ENCODE results near the gene EFNA5.

The EFNA5 gene

DNA sequence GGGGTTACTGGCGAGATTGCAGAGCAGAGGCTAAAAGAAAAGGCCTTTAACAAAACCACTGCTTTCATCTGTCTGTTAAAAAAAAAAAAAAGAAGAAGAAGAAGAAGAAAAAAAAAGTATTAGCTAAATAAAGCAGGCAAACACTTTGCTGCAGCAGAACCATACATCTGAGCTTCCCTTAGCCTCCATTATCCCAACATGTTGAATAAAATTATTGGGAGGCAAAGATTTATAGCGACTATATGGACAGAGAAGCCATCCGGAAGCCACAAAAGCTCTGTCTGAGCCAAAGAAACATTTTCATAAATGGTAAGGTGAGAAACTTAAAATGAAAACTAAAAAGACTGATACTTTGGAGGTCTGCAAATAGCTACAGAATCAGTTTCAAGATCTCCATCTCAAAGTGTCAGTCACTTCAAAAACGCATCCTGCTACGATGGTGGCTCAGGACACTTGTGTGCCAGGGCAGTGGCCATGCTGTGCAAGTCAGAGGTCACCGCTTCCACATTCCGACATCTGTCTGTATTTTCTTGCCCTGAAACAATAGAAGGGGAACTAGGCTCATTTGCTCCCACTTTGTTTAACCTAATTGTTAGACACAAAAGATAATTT, 9.6 kb downstream of the EFNA5 start:
- Histone ChIP-seq H3K9me3 (ENCODE audit: control insufficient read depth, low read depth, low read length) (no peaks in the 10 kb centered on the region), H3K27me3 (ENCODE audit: control insufficient read depth, insufficient read depth, low read length) (no peaks in the 10 kb centered on the region), H3K9ac (ENCODE audit: low read length) (no peak overlapping the region), H3K4me1 (ENCODE audit: control insufficient read depth, low read depth, low read length) (peaks cover 10% of the 10 kb centered on the region), H3K36me3 (ENCODE audit: control insufficient read depth, low read depth, low read length) (no peaks in the 10 kb centered on the region), H3K27ac (ENCODE audit: low read length) (no peak overlapping the region), H3K4me3 (ENCODE audit: low read length) (no peak overlapping the region)

DNA sequence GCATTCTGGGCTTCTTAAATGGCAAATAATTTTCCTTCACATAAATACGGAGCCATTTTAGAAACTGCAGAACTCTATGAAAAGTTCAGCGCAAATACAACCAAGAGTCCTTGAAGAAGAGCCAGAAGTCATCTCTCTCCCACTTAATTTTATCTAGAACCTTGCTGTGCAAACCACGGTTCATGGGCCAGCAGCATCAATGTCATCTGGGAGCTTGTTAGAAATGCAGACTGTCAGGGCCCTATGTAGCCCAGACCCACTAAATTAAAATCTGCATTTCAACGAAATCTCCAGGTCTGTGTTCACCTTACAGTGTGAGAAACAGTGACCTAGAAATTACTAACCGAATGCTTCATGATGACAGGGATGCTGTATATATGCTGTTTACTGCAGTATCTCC, 12.2 kb downstream of the EFNA5 start:
- Histone ChIP-seq H3K9ac (ENCODE audit: low read length) (no peak overlapping the region), H3K4me3 (ENCODE audit: low read length) (no peak overlapping the region), H3K36me3 (ENCODE audit: control insufficient read depth, low read depth, low read length) (no peaks in the 10 kb centered on the region), H3K27me3 (ENCODE audit: control insufficient read depth, insufficient read depth, low read length) (no peaks in the 10 kb centered on the region), H3K9me3 (ENCODE audit: control insufficient read depth, low read depth, low read length) (no peaks in the 10 kb centered on the region), H3K4me1 (ENCODE audit: control insufficient read depth, low read depth, low read length) (peaks cover 13% of the 10 kb centered on the region), H3K27ac (ENCODE audit: low read length) (no peak overlapping the region)

DNA sequence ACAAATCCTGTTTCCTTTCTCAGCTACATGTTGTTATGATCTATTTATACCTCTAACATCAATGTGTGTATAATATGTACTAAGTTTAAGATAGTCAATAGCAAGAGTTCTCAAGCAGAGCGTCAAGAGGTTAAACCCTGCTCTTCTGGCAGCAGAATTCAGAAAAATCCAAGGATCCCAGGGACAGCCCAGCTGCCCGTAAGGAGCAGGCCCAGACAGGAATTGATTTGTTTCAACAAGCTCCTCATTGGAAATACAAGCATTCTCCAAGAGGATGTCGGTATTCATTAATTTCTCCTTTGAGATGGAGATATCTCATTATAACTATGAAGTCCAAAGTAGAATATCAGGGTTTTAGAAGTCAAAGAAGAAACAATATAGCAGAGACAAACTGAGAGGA, 14.9 kb downstream of the EFNA5 start:
- Histone ChIP-seq H3K9ac (ENCODE audit: low read length) (no peak overlapping the region), H3K36me3 (ENCODE audit: control insufficient read depth, low read depth, low read length) (no peaks in the 10 kb centered on the region), H3K9me3 (ENCODE audit: control insufficient read depth, low read depth, low read length) (no peaks in the 10 kb centered on the region), H3K27ac (ENCODE audit: low read length) (no peak overlapping the region), H3K4me1 (ENCODE audit: control insufficient read depth, low read depth, low read length) (peaks cover 34% of the 10 kb centered on the region), H3K27me3 (ENCODE audit: control insufficient read depth, insufficient read depth, low read length) (no peaks in the 10 kb centered on the region), H3K4me3 (ENCODE audit: low read length) (no peak overlapping the region)

DNA sequence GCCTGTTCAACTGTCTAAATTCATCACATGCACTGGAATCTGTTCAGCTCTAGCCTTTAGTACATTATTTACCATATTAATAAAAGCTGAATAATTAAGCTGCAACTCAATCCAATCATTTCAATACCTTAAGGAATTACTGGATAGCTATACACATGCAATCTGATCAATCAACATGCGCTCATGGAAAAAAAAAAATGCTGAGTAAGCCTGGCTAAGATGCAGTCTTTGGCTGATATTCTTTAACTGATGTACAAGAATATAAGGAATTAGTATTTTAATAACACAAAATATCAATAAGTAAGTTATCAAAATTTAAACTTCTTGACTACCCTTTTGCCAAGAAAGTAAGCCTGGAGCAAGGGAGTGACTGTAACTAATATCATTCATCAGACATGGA, 15.9 kb downstream of the EFNA5 start:
- peaks cover 34% of the 10 kb centered on the region for H3K4me1 ChIP-seq (ENCODE audit: control insufficient read depth, low read depth, low read length)
- no peaks in the 10 kb centered on the region for H3K9me3 ChIP-seq (ENCODE audit: control insufficient read depth, low read depth, low read length)
- H3K27ac ChIP-seq (ENCODE audit: low read length) = no peak overlapping the region
- H3K9ac ChIP-seq (ENCODE audit: low read length) = no peak overlapping the region
- H3K27me3 ChIP-seq (ENCODE audit: control insufficient read depth, insufficient read depth, low read length) = no peaks in the 10 kb centered on the region
- H3K4me3 ChIP-seq (ENCODE audit: low read length) = no peak overlapping the region
- no peaks in the 10 kb centered on the region for H3K36me3 ChIP-seq (ENCODE audit: control insufficient read depth, low read depth, low read length)

- H3K4me3 ChIP-seq (ENCODE audit: low read length) = no peak overlapping the region
- no peak overlapping the region for H3K27ac ChIP-seq (ENCODE audit: low read length)
- H3K4me1 ChIP-seq (ENCODE audit: control insufficient read depth, low read depth, low read length) = peaks cover 34% of the 10 kb centered on the region
- no peaks in the 10 kb centered on the region for H3K36me3 ChIP-seq (ENCODE audit: control insufficient read depth, low read depth, low read length)
- no peak overlapping the region for H3K9ac ChIP-seq (ENCODE audit: low read length)
- H3K27me3 ChIP-seq (ENCODE audit: control insufficient read depth, insufficient read depth, low read length) = no peaks in the 10 kb centered on the region
- no peaks in the 10 kb centered on the region for H3K9me3 ChIP-seq (ENCODE audit: control insufficient read depth, low read depth, low read length)
Observed at GRCh38 chr5:107653685-107654084, 17.1 kb downstream of the EFNA5 start.

- Histone ChIP-seq H3K36me3 (ENCODE audit: control insufficient read depth, low read depth, low read length) (no peaks in the 10 kb centered on the region), H3K27ac (ENCODE audit: low read length) (no peak overlapping the region), H3K27me3 (ENCODE audit: control insufficient read depth, insufficient read depth, low read length) (no peaks in the 10 kb centered on the region), H3K9ac (ENCODE audit: low read length) (no peak overlapping the region), H3K4me1 (ENCODE audit: control insufficient read depth, low read depth, low read length) (peaks cover 34% of the 10 kb centered on the region), H3K9me3 (ENCODE audit: control insufficient read depth, low read depth, low read length) (no peaks in the 10 kb centered on the region), H3K4me3 (ENCODE audit: low read length) (no peak overlapping the region)
Observed at GRCh38 chr5:107652839-107653607, 17.7 kb downstream of the EFNA5 start.

DNA sequence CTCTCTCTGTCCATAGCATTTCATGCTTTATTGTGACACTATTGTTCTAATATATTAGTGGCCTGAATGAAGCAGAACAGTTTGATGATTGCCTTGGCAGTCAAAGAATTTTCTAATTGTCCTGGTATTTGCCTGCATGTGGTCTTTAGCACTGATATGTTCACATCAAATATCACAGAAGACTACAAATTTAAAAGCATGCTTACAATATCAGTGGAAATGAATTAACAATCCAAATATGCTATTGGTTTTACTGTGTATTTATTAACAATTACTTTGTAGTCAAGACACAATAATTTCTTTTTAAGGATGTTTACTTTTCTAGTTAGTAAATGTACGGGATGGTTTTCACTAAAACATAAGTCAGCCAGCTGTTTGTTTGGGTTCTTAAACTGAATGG, 18.3 kb downstream of the EFNA5 start:
- Histone ChIP-seq H3K4me3 (ENCODE audit: low read length) (no peak overlapping the region), H3K9me3 (ENCODE audit: control insufficient read depth, low read depth, low read length) (no peaks in the 10 kb centered on the region), H3K27ac (ENCODE audit: low read length) (no peak overlapping the region), H3K9ac (ENCODE audit: low read length) (no peak overlapping the region), H3K36me3 (ENCODE audit: control insufficient read depth, low read depth, low read length) (no peaks in the 10 kb centered on the region), H3K27me3 (ENCODE audit: control insufficient read depth, insufficient read depth, low read length) (no peaks in the 10 kb centered on the region), H3K4me1 (ENCODE audit: control insufficient read depth, low read depth, low read length) (peaks cover 34% of the 10 kb centered on the region)

- Histone ChIP-seq H3K27ac (ENCODE audit: low read length) (no peak overlapping the region), H3K27me3 (ENCODE audit: control insufficient read depth, insufficient read depth, low read length) (no peaks in the 10 kb centered on the region), H3K4me1 (ENCODE audit: control insufficient read depth, low read depth, low read length) (peaks cover 34% of the 10 kb centered on the region), H3K9ac (ENCODE audit: low read length) (no peak overlapping the region), H3K36me3 (ENCODE audit: control insufficient read depth, low read depth, low read length) (no peaks in the 10 kb centered on the region), H3K4me3 (ENCODE audit: low read length) (no peak overlapping the region), H3K9me3 (ENCODE audit: control insufficient read depth, low read depth, low read length) (no peaks in the 10 kb centered on the region)
Observed at GRCh38 chr5:107651325-107651724, 19.4 kb downstream of the EFNA5 start.

GRCh38 chr5:107646418-107646817, 24.3 kb downstream of the EFNA5 start:
- Histone ChIP-seq H3K9me3 (ENCODE audit: control insufficient read depth, low read depth, low read length) (no peaks in the 10 kb centered on the region), H3K36me3 (ENCODE audit: control insufficient read depth, low read depth, low read length) (no peaks in the 10 kb centered on the region), H3K27me3 (ENCODE audit: control insufficient read depth, insufficient read depth, low read length) (no peaks in the 10 kb centered on the region), H3K4me1 (ENCODE audit: control insufficient read depth, low read depth, low read length) (peaks cover 6% of the 10 kb centered on the region), H3K9ac (ENCODE audit: low read length) (no peak overlapping the region), H3K27ac (ENCODE audit: low read length) (no peak overlapping the region), H3K4me3 (ENCODE audit: low read length) (no peak overlapping the region)

DNA sequence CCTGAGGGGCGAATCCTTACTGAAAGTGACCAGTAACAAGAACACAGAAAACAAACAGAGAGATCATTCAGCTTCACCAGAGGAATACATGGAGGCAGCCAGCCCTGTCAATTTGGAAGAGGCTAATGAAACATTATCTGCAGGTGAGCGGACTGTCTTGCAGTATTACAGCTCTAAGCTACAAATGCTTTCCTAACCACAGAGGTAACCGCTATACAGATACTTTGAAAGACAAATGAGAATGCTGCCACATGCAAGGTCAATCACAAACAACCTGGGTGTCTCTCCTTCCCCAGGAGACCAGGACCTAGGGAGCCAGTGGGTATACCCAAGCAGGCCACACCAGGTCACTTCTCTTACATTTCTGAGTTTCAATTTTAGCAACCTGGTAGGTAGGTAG, 30.2 kb downstream of the EFNA5 start:
- no peak overlapping the region for H3K27ac ChIP-seq (ENCODE audit: low read length)
- no peak overlapping the region for H3K4me3 ChIP-seq (ENCODE audit: low read length)

DNA sequence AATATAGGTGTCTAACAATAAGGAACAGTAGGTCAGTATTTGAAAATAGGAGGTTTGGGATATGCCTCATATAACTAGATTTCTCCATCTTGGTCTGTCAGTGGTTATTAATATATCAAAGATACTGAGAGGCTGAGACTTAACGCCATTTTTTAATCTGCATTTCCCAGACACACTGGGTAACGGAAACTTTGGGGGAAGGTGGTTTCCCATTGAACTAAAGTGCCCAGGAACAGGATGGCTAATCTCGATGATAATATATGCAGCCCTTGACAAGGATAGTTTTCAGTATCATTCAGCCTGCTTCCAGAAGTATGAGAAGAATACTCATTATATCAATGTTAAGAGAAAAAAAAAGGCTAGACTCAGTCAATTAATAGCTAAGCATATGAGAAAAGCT, 30.7 kb downstream of the EFNA5 start:
- Histone ChIP-seq H3K36me3 (ENCODE audit: control insufficient read depth, low read depth, low read length) (no peaks in the 10 kb centered on the region), H3K4me1 (ENCODE audit: control insufficient read depth, low read depth, low read length) (peaks cover 16% of the 10 kb centered on the region), H3K9ac (ENCODE audit: low read length) (no peak overlapping the region), H3K4me3 (ENCODE audit: low read length) (no peak overlapping the region), H3K27me3 (ENCODE audit: control insufficient read depth, insufficient read depth, low read length) (no peaks in the 10 kb centered on the region), H3K27ac (ENCODE audit: low read length) (no peak overlapping the region), H3K9me3 (ENCODE audit: control insufficient read depth, low read depth, low read length) (no peaks in the 10 kb centered on the region)

More for the DNA sequence above, 30.2 kb downstream of the EFNA5 start:
- Histone ChIP-seq H3K9ac (ENCODE audit: low read length) (no peak overlapping the region), H3K9me3 (ENCODE audit: control insufficient read depth, low read depth, low read length) (no peaks in the 10 kb centered on the region), H3K36me3 (ENCODE audit: control insufficient read depth, low read depth, low read length) (no peaks in the 10 kb centered on the region), H3K4me1 (ENCODE audit: control insufficient read depth, low read depth, low read length) (peaks cover 10% of the 10 kb centered on the region), H3K27me3 (ENCODE audit: control insufficient read depth, insufficient read depth, low read length) (no peaks in the 10 kb centered on the region)

DNA sequence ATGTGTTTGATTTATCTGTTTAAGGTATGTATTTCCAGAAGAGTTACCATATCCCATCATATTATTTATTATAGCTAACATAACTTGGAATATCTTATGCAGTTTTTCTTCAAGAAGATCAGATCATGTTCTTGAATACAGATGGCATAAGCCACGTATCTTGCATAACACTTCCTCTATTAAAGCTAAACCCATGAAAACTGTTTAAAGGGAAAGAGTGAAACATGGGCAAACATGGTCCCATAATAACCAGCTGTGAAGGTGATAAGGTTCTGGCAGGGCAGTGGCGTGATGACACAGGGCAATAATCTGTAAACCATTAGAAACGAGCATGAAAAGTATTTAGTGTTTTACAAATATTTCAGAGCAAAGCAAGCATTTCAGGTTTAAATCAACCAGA, 34.2 kb downstream of the EFNA5 start:
- Histone ChIP-seq H3K27me3 (ENCODE audit: control insufficient read depth, insufficient read depth, low read length) (no peaks in the 10 kb centered on the region), H3K9me3 (ENCODE audit: control insufficient read depth, low read depth, low read length) (no peaks in the 10 kb centered on the region), H3K4me1 (ENCODE audit: control insufficient read depth, low read depth, low read length) (peaks cover 26% of the 10 kb centered on the region), H3K4me3 (ENCODE audit: low read length) (no peak overlapping the region), H3K36me3 (ENCODE audit: control insufficient read depth, low read depth, low read length) (no peaks in the 10 kb centered on the region), H3K9ac (ENCODE audit: low read length) (no peak overlapping the region), H3K27ac (ENCODE audit: low read length) (no peak overlapping the region)
